HG02884 (cell line): Measurements from ENCODE around the gene COL4A1.

Source experiments
- ATAC-seq: cut with Tn5 transposase; IDR thresholded peaks from one replicate; pipeline ENCODE4 v1.9.1; 2021; ENCODE audit warnings: mild to moderate bottlenecking, moderate library complexity; ENCODE audit not compliant: unreplicated experiment

Gene COL4A1

DNA sequence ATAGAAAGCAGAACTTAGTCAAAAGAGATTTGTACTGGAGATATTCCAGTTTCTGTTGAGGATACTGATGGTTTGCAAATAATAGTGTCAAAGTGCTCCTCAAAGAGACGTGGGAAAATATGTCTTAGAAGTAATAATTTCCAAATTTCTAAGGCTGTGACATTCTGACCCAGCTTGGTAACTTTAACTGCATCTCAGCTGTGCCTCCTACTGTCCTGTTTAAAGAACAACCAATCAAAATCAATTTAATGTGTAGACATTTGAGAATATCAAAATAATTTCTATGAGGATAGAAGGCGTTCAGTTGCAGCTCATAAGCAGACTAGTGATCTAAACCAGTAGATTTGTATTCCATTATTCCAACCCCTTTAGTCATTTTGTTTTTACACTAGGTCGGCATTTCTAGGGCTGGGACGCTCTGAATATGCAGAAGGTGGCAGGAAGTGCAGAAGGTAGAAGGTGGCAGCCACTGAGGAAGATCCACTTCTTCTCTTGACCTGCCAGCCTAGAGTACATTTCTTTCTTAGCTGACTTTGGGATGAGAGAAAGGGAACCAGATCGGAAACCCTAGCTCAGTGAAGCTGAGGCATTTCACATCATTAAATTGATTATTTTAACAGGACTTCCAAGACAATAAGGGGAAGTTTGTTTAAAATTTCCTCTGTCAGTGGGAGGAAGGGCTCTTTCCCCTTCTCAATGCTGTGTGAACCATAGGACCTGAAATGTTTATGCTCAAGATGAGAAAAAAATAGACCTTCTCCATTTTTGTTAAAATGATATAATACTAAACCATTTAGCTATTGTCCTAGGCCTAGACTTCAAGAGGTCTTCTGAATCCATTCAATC lies 67.5 kb downstream of the COL4A1 start:
- no peak for ATAC-seq

DNA sequence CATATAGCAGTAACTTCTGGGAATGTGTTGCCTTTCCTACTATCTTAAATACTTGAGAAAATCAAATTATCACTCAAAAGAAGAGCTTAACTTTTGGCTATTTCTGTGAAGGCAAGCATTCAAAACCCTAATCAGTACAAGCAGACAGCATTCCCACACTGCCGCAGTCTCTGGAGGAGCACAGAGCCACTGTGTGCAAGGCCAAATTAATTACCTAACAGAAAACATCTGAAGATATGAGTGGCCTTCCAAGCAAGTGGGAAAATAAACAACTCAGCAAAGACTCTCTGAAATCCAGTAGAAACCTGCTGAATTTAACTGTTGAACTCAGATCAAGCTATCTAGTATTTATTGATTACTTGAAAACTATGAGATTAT lies 68.2 kb downstream of the COL4A1 start:
- ATAC-seq = no peak

GRCh38 chr13:110237875-110238817 lies 68.8 kb downstream of the COL4A1 start:
- no peak for ATAC-seq

- ATAC-seq = no peak
Measured at GRCh38 chr13:110236831-110237261, 70.1 kb downstream of the COL4A1 start.

DNA sequence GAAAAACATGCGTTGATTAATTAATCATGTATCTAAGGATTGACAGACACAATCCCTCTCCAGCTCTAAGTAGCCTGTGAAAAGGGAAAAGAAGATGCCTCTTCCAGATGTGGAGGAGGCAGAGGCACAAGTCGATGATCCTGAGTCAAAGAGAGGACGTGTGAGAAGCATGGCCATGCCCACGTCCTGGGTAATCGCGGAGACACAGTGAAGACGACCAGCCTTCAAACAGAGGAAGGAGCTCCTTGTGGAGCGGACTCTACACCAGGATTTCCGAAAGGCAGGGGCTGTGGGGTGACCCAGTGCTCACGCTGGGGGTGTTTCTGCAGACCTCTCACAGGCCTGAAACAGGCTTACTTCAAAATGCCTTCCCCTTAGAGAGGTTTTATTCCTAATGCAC lies 70.5 kb downstream of the COL4A1 start:
- no peak for ATAC-seq

- no peak for ATAC-seq
Measured at GRCh38 chr13:110234532-110234931, 72.4 kb downstream of the COL4A1 start.

- ATAC-seq = no peak
Measured at GRCh38 chr13:110233951-110234280, 73.0 kb downstream of the COL4A1 start.

GRCh38 chr13:110233181-110233950 lies 73.6 kb downstream of the COL4A1 start:
- no peak for ATAC-seq

DNA sequence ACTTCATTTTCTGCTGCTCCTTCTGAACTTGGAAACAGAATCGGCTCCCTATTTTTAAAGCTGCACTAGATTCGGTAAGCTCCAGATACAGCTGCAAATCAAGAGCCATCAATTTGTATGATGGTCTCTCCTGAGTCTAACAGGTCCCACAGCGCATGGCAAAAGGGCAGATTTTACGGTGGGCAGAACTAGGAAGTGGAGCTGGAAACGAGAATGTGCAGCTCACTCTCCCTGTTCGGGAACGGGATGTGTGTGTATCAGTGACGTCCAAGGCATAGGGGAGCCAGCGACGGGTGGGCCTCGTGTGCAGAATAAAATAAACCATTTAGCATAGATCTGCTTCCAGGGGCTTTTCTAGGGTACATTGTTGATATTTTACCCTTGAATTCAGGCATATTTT lies 74.2 kb downstream of the COL4A1 start:
- ATAC-seq = no peak

DNA sequence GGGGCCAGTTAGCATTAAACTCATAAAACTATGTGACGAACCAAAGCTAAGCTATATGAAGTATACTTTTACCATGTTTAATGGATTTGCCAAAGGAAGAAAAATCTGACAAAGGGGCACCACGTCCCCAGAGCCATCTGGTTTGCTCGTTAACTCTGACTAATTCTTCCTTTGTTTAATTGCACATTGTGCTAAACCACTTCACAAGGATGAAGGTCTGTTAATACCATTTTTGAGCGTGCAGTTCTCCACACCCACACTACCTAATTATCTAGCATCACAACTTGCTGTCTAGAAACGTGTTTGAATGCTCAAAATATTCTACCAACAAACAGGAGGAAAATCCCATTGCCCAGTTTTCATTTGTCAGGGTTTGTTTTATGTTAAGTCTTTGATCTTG lies 74.8 kb downstream of the COL4A1 start:
- ATAC-seq = no peak

- ATAC-seq = no peak
Measured at GRCh38 chr13:110231348-110232047, 75.5 kb downstream of the COL4A1 start.

- ATAC-seq = no peak
Measured at GRCh38 chr13:110230661-110231347, 76.2 kb downstream of the COL4A1 start.

DNA sequence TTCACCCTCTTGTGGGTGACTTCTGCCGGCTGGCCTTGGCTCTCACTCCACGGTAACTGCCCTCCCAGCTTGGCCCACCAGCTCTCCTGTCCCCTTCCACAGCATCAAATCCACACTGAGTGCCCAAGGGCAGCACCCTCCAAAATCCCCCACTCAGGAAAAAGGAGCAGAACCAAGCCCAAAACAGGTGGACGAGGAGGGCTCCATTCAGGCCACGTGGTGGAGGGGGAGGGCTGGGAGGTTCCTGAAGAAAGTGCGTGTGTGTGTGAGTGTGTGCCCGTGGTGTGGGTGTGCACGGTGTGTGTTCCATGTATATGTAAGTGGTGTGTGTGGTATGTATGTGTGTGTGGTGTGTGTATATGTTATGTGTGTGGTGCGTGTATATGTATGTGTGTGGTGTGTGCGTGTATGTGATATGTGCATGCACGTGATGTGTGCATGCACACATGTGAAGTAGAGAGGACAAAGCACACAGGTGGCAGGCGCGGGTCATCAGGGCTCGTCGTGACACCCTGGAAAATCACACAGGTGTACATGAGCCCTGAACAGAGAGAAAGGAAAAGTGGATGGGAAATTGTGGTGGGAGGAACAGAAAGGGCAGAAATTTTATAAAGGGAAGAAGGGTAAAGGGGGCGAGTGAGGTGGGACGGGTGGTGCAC lies 76.9 kb downstream of the COL4A1 start:
- ATAC-seq = no peak

GRCh38 chr13:110228936-110229904 lies 77.7 kb downstream of the COL4A1 start:
- ATAC-seq = no peak

DNA sequence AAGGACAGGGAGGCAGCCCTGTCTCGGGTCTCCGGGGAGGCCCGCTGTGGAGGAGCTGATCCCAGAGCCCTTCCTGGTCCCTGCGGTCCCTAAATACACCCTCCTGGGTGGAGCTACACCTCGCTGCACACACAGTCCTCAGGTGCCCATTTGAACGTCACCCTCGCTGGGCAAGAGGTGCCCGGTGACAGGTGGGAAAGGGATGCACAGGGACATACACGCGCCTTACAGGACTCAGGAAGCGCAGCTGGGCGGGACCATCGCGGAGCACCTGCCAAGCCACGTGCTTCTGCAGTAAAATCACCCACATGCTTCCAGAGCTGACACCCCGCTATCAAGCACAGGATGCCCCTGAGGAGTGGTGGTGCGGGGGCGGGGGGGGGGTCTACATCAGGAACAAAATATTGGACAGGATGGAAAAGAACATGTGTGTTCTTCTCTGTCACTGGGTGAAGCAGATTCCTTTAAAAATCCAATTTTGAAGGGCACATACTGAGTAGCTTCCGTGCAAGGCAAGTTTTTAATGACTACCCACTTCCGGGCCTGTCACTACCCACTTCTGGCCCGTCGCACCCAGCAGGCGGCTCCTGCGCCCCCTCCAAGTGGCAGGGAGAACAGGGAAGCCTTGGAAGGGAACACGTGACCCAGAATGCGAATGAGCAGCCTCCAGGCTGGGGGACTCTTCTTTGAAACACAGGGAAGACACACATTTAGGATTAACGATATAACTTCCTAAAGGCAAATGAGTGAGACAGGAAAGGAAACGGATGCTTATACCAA lies 78.9 kb downstream of the COL4A1 start:
- no peak for ATAC-seq

DNA sequence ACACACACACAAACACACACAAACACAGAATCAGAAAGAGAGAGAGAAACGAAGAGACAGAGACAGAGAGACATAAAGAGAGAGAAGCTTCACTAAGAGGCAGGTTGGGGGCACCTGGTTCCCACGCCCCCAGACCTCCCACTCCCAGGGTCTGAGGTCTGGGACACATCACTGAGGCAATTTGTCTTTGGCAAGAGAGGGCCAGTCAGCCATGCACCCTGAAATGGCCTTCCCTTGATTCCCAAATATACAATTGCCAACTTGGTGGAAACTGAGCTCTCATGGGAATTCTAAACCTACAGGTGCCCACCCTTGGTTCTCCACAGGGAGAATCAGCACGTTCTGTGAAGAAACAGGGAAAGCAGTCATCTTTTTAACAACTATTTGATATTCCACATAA lies 79.5 kb downstream of the COL4A1 start:
- no peak for ATAC-seq
